ENCODE measurements around the gene DHRSX. TPM values are rescaled to one million over a fixed set of nuclear protein-coding genes. Genes with fewer than 3 reads are reported as not detected.
A peak's percentile ranks its signal among the peaks of the same experiment; 100 is the strongest.

The DHRSX gene
- total RNA-seq, 1 experiment from 2014 or later = 23.9 TPM

- Mint-ChIP-seq H3K4me1 (ENCODE audit: insufficient read depth, unreplicated experiment) (peaks cover 6% of the 10 kb centered on the region), H3K27ac (ENCODE audit: low read depth, unreplicated experiment) (no peak overlapping the region), H3K27me3 (ENCODE audit: insufficient read depth, unreplicated experiment) (peaks cover 15% of the 10 kb centered on the region), H3K9me3 (ENCODE audit: unreplicated experiment) (no peaks in the 10 kb centered on the region), H3K4me3 (ENCODE audit: unreplicated experiment) (no peak overlapping the region), H3K36me3 (ENCODE audit: insufficient read depth, unreplicated experiment) (peaks cover 3% of the 10 kb centered on the region)
- ChIA-PET POLR2A (no interaction called here), CTCF (no interaction called here)
- no TSS peak for BruUV-seq (replicated peaks)
- DNase-seq (ENCODE audit: unreplicated experiment) = no peak
- TF ChIP-seq, protein P1, sequence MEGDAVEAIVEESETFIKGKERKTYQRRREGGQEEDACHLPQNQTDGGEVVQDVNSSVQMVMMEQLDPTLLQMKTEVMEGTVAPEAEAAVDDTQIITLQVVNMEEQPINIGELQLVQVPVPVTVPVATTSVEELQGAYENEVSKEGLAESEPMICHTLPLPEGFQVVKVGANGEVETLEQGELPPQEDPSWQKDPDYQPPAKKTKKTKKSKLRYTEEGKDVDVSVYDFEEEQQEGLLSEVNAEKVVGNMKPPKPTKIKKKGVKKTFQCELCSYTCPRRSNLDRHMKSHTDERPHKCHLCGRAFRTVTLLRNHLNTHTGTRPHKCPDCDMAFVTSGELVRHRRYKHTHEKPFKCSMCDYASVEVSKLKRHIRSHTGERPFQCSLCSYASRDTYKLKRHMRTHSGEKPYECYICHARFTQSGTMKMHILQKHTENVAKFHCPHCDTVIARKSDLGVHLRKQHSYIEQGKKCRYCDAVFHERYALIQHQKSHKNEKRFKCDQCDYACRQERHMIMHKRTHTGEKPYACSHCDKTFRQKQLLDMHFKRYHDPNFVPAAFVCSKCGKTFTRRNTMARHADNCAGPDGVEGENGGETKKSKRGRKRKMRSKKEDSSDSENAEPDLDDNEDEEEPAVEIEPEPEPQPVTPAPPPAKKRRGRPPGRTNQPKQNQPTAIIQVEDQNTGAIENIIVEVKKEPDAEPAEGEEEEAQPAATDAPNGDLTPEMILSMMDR (IDR thresholded peaks at IDR 0.05; ENCODE audit: unreplicated experiment) = no peak
- intact Hi-C loops (cut with micrococcal nuclease) = no loop called here
Observed at GRCh38 chrX:2512501-2512900, 11.7 kb upstream of the DHRSX start.

- H3K4me3 Mint-ChIP-seq (ENCODE audit: unreplicated experiment) = no peak overlapping the region
- intact Hi-C loops (cut with micrococcal nuclease) = no loop called here
- ChIA-PET POLR2A (no interaction called here), CTCF (no interaction called here)
- BruUV-seq (replicated peaks) = no TSS peak
- H3K27me3 Mint-ChIP-seq (ENCODE audit: insufficient read depth, unreplicated experiment) = peaks cover 10% of the 10 kb centered on the region
- TF ChIP-seq, protein P1 (IDR thresholded peaks at IDR 0.05; ENCODE audit: unreplicated experiment) = no peak
- no peaks in the 10 kb centered on the region for H3K36me3 Mint-ChIP-seq (ENCODE audit: insufficient read depth, unreplicated experiment)
- peaks cover 6% of the 10 kb centered on the region for H3K4me1 Mint-ChIP-seq (ENCODE audit: insufficient read depth, unreplicated experiment)
- no peaks in the 10 kb centered on the region for H3K9me3 Mint-ChIP-seq (ENCODE audit: unreplicated experiment)
- H3K27ac Mint-ChIP-seq (ENCODE audit: low read depth, unreplicated experiment) = no peak overlapping the region
- no peak for DNase-seq (ENCODE audit: unreplicated experiment)
Observed at GRCh38 chrX:2511326-2511725, 10.6 kb upstream of the DHRSX start.

- TF ChIP-seq, protein P1 (IDR thresholded peaks at IDR 0.05; ENCODE audit: unreplicated experiment) = no peak
- intact Hi-C loops (cut with micrococcal nuclease) = no loop called here
- no peak for DNase-seq (ENCODE audit: unreplicated experiment)
- Mint-ChIP-seq H3K36me3 (ENCODE audit: insufficient read depth, unreplicated experiment) (no peaks in the 10 kb centered on the region), H3K27me3 (ENCODE audit: insufficient read depth, unreplicated experiment) (peaks cover 10% of the 10 kb centered on the region), H3K9me3 (ENCODE audit: unreplicated experiment) (no peaks in the 10 kb centered on the region), H3K4me3 (ENCODE audit: unreplicated experiment) (no peak overlapping the region), H3K4me1 (ENCODE audit: insufficient read depth, unreplicated experiment) (peaks cover 6% of the 10 kb centered on the region), H3K27ac (ENCODE audit: low read depth, unreplicated experiment) (peak overlapping the region; percentile 18)
- BruUV-seq (replicated peaks) = no TSS peak
- POLR2A ChIA-PET = no interaction called here
- CTCF ChIA-PET = no interaction called here
Observed at GRCh38 chrX:2508648-2509335, 8.0 kb upstream of the DHRSX start.

DNA sequence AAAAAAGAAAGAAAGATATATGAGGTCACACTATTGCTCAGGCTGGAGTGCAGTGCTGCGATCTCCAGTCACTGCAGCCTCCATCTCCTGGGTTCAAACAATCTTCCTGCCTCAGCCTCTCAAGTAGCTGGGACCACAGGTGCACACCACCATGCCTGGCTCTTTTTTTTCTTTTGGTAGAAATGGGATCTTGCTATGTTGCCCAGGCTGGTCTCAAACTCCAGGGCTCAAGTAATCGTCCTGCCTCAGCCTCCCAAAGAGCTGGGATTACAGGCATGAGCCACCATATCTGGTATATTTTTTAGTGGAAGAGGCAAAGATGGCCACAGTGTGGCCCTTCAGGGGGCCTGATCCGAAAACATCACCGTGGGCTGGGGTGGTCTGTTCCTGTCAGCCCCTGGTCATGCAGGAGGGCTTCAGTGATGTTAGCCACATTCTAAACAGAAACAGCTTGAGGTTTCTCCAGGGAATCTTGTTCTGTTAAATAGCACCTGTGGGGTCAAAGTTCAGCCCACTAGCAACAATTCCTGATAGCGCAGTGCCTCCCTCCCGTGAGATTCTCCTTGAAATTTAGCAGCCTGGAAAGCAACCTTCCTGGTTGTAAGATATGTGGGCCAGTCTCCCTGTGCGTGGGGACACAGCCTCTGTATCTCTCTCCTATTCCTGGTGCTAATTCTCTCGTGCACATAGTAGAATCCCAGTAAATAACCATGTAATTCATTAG, 7.3 kb upstream of the DHRSX start:
- Mint-ChIP-seq H3K9me3 (ENCODE audit: unreplicated experiment) (no peaks in the 10 kb centered on the region), H3K4me3 (ENCODE audit: unreplicated experiment) (no peak overlapping the region), H3K4me1 (ENCODE audit: insufficient read depth, unreplicated experiment) (peaks cover 6% of the 10 kb centered on the region), H3K27me3 (ENCODE audit: insufficient read depth, unreplicated experiment) (peaks cover 10% of the 10 kb centered on the region), H3K27ac (ENCODE audit: low read depth, unreplicated experiment) (peak overlapping the region; percentile 18), H3K36me3 (ENCODE audit: insufficient read depth, unreplicated experiment) (no peaks in the 10 kb centered on the region)
- BruUV-seq (replicated peaks) = no TSS peak
- intact Hi-C loops (cut with micrococcal nuclease) = no loop called here
- ChIA-PET CTCF (no interaction called here), POLR2A (no interaction called here)
- TF ChIP-seq, protein P1 (IDR thresholded peaks at IDR 0.05; ENCODE audit: unreplicated experiment) = no peak
- DNase-seq (ENCODE audit: unreplicated experiment) = no peak

All from MCF 10A (cell line).